ENCODE data around the gene ARHGAP15. TPM values are rescaled to one million over a fixed set of nuclear protein-coding genes. Genes with fewer than 3 reads are reported as not detected.
A peak's percentile ranks its signal among the peaks of the same experiment; 100 is the strongest.

The ARHGAP15 gene
- total RNA-seq, 1 experiment from 2014 or later: not detected

- no peak for DNase-seq (ENCODE audit: low read depth)
Measured at GRCh38 chr2:143684551-143685320, 555.5 kb downstream of the ARHGAP15 start.

GRCh38 chr2:143685421-143686078 lies 556.3 kb downstream of the ARHGAP15 start:
- DNase-seq (ENCODE audit: low read depth): no peak

GRCh38 chr2:143686585-143687164 lies 557.5 kb downstream of the ARHGAP15 start:
- peak; percentile 41 for DNase-seq (ENCODE audit: low read depth)

GRCh38 chr2:143688248-143688647 lies 559.0 kb downstream of the ARHGAP15 start:
- DNase-seq (ENCODE audit: low read depth): no peak

- no peak for DNase-seq (ENCODE audit: low read depth)
Measured at GRCh38 chr2:143688815-143689214, 559.6 kb downstream of the ARHGAP15 start.

GRCh38 chr2:143689541-143689940 lies 560.3 kb downstream of the ARHGAP15 start:
- DNase-seq (ENCODE audit: low read depth): no peak

GRCh38 chr2:143690235-143690634 lies 561.0 kb downstream of the ARHGAP15 start:
- DNase-seq (ENCODE audit: low read depth): no peak

- DNase-seq (ENCODE audit: low read depth): no peak
Measured at GRCh38 chr2:143691121-143691520, 561.9 kb downstream of the ARHGAP15 start.

GRCh38 chr2:143692162-143692561 lies 562.9 kb downstream of the ARHGAP15 start:
- DNase-seq (ENCODE audit: low read depth): no peak

- DNase-seq (ENCODE audit: low read depth): no peak
Measured at GRCh38 chr2:143692967-143693366, 563.7 kb downstream of the ARHGAP15 start.

- DNase-seq (ENCODE audit: low read depth): no peak
Measured at GRCh38 chr2:143694335-143694734, 565.1 kb downstream of the ARHGAP15 start.

GRCh38 chr2:143696651-143697050 lies 567.4 kb downstream of the ARHGAP15 start:
- DNase-seq (ENCODE audit: low read depth): no peak

- no peak for DNase-seq (ENCODE audit: low read depth)
Measured at GRCh38 chr2:143697744-143698143, 568.5 kb downstream of the ARHGAP15 start.

- no peak for DNase-seq (ENCODE audit: low read depth)
Measured at GRCh38 chr2:143698352-143698751, 569.1 kb downstream of the ARHGAP15 start.

GRCh38 chr2:143698888-143699570 lies 569.8 kb downstream of the ARHGAP15 start:
- no peak for DNase-seq (ENCODE audit: low read depth)

- no peak for DNase-seq (ENCODE audit: low read depth)
Measured at GRCh38 chr2:143700865-143701264, 571.6 kb downstream of the ARHGAP15 start.

GRCh38 chr2:143701785-143702184 lies 572.6 kb downstream of the ARHGAP15 start:
- DNase-seq (ENCODE audit: low read depth): no peak

- no peak for DNase-seq (ENCODE audit: low read depth)
Measured at GRCh38 chr2:143702931-143703330, 573.7 kb downstream of the ARHGAP15 start.

- no peak for DNase-seq (ENCODE audit: low read depth)
Measured at GRCh38 chr2:143704451-143705106, 575.4 kb downstream of the ARHGAP15 start.

GRCh38 chr2:143705108-143705707 lies 576.0 kb downstream of the ARHGAP15 start:
- no peak for DNase-seq (ENCODE audit: low read depth)

- no peak for DNase-seq (ENCODE audit: low read depth)
Measured at GRCh38 chr2:143706354-143706753, 577.1 kb downstream of the ARHGAP15 start.
